GM23248 (cell line): ENCODE results near the gene GCAT.

ENCODE experiments used
- EZH2 ChIP-seq: fragments of 200-600 bp; sonication (generic); IDR thresholded peaks from 2 replicates; pipeline ENCODE4 v1.6.1; 2018; ENCODE audit warnings: antibody characterized with exemption, mild to moderate bottlenecking; ENCODE audit not compliant: insufficient read depth, poor library complexity, severe bottlenecking
- EZH2phosphoT487 ChIP-seq: fragments of 200-600 bp; sonication (generic); IDR thresholded peaks from 2 replicates; pipeline ENCODE4 v1.6.1; 2018; ENCODE audit warnings: antibody characterized with exemption, moderate library complexity, mild to moderate bottlenecking, low read depth; ENCODE audit not compliant: insufficient read depth

DNA sequence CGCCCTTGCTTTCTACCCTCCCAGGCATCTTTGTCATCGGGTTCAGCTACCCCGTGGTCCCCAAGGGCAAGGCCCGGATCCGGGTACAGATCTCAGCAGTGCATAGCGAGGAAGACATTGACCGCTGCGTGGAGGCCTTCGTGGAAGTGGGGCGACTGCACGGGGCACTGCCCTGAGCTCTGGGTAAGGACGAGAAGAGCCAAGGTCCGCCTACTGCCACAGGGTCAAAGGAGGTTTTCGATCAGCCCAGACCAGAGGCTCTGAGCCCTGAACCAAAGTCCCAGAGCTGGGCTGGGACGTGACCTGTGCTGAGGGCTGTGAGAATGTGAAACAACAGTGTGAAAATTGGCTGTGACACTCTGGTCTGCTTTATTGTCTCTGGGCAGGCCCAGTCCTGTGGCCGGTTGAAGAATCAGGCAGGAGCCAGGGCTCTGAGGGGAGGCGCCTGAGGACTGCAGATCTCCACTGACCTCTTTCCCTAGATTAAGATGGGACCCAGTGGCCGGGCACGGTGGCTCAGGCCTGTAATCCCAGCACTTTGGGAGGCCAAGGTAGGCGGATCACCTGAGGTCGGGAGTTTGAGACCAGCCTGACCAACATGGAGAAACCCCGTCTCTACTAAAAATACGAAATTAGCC is 8.9 kb downstream of the GCAT start:
- no peak for TF ChIP-seq EZH2phosphoT487
- no peak for TF ChIP-seq EZH2
